Hematopoietic multipotent progenitor cell treated with erythropoietin and hydrocortisone succinate and interleukin-3 and kit ligand, for 8 days (in vitro differentiated cells): ENCODE measurements around the gene RAB7A.

Source experiments
- DNase-seq: peaks from one replicate; pipeline ENCODE4 v3.0.0-alpha.2; 2015

The RAB7A gene

GRCh38 chr3:128794067-128794768 lies 68.2 kb downstream of the RAB7A start:
- DNase-seq = peak; percentile 69

GRCh38 chr3:128794770-128795649 lies 69.0 kb downstream of the RAB7A start:
- DNase-seq = peak; percentile 80

- DNase-seq = no peak
These were observed 73.7 kb downstream of the RAB7A start for GRCh38 chr3:128799653-128800052.

GRCh38 chr3:128800241-128801187 lies 74.5 kb downstream of the RAB7A start:
- DNase-seq = no peak

- no peak for DNase-seq
These were observed 75.9 kb downstream of the RAB7A start for GRCh38 chr3:128801779-128802380.

GRCh38 chr3:128803307-128803706 lies 77.3 kb downstream of the RAB7A start:
- peak; percentile 28 for DNase-seq

GRCh38 chr3:128804017-128804810 lies 78.2 kb downstream of the RAB7A start:
- DNase-seq = peak; percentile 61

GRCh38 chr3:128804811-128805155 lies 78.8 kb downstream of the RAB7A start:
- DNase-seq = no peak

- peak; percentile 20 for DNase-seq
These were observed 79.8 kb downstream of the RAB7A start for GRCh38 chr3:128805772-128806171.

GRCh38 chr3:128806588-128806987 lies 80.6 kb downstream of the RAB7A start:
- DNase-seq = no peak

GRCh38 chr3:128807186-128807830 lies 81.3 kb downstream of the RAB7A start:
- DNase-seq = no peak

GRCh38 chr3:128808672-128809071 lies 82.7 kb downstream of the RAB7A start:
- DNase-seq = no peak

GRCh38 chr3:128813097-128813496 lies 87.1 kb downstream of the RAB7A start:
- DNase-seq = no peak

- DNase-seq = no peak
These were observed 88.1 kb downstream of the RAB7A start for GRCh38 chr3:128814060-128814459.

GRCh38 chr3:128814519-128815317 lies 88.7 kb downstream of the RAB7A start:
- no peak for DNase-seq

GRCh38 chr3:128815318-128816064 lies 89.5 kb downstream of the RAB7A start:
- DNase-seq = no peak

- no peak for DNase-seq
These were observed 92.3 kb downstream of the RAB7A start for GRCh38 chr3:128818186-128818787.

GRCh38 chr3:128820252-128820839 lies 94.4 kb downstream of the RAB7A start:
- no peak for DNase-seq

- no peak for DNase-seq
These were observed 97.0 kb downstream of the RAB7A start for GRCh38 chr3:128823008-128823407.
